ENCODE results near the gene AUH. TPM values are rescaled to one million over a fixed set of nuclear protein-coding genes. Genes with fewer than 3 reads are reported as not detected.

The AUH gene
- total RNA-seq, 4 donors from 2014 or later, result 23.0 to 39.2 (median 25.7) TPM

DNA sequence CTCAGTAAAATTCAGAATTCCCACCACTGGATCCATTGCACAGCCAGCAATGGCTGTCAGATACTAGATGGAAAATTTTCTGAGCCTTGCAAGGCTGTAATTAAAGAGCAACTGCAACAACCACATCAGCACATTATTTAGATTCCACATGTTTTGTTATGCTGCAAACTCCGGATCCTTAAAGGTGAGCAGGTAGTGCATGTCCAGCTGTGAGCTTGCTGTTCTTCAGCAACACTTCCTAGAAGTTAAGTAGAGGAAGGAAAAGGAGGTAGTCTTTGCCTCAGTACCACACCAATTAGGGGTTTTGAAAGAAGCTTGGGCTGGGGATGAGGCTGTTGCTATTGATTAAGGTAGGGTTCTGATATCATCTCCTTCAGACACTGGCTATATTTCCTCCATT is 144.3 kb downstream of the AUH start:
- Histone ChIP-seq H3K4me1 (peaks cover 0 to 14% (median 0%) of the 10 kb centered on the region in 3 donors), H3K27me3 (no peaks in the 10 kb centered on the region), H3K27ac (no peak overlapping the region), H3K4me3 (no peak overlapping the region), H3K36me3 (peaks cover 0 to 33% of the 10 kb centered on the region in 2 donors), H3K9me3 (no peaks in the 10 kb centered on the region)
- ATAC-seq, result no peak
- TF ChIP-seq POLR2AphosphoS5 (IDR thresholded peaks at IDR 0.05) (no peak), POLR2A (IDR thresholded peaks at IDR 0.05) (no peak), EP300 (IDR thresholded peaks at IDR 0.05) (no peak)
- TF ChIP-seq, protein P1, sequence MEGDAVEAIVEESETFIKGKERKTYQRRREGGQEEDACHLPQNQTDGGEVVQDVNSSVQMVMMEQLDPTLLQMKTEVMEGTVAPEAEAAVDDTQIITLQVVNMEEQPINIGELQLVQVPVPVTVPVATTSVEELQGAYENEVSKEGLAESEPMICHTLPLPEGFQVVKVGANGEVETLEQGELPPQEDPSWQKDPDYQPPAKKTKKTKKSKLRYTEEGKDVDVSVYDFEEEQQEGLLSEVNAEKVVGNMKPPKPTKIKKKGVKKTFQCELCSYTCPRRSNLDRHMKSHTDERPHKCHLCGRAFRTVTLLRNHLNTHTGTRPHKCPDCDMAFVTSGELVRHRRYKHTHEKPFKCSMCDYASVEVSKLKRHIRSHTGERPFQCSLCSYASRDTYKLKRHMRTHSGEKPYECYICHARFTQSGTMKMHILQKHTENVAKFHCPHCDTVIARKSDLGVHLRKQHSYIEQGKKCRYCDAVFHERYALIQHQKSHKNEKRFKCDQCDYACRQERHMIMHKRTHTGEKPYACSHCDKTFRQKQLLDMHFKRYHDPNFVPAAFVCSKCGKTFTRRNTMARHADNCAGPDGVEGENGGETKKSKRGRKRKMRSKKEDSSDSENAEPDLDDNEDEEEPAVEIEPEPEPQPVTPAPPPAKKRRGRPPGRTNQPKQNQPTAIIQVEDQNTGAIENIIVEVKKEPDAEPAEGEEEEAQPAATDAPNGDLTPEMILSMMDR (IDR thresholded peaks at IDR 0.05), result no peak
- 100% methylated on average over 1 of the region's 1 CpG; no CpG with 5 or more reads in 1 of the 2 donors for WGBS, 2 donors (ENCODE audit: low coverage in 1 of 2)

DNA sequence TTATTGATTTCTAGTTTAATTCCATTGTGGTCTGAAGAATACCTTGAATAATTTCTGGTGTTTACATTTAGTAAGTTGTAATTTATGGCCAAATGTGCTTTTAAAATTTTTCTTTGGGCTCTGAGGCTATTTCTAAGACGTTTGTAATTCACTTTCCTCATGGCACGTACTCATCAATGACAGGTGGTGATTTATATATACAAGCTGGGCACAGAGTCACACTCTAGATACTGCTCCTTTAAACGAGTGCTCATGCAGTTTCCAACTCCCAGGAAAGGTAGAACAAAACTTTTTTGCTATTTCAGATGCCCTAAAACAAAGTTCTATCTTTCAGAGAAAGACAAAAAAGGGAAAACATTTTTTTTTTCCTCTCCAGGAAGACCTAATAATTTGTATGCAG is 146.9 kb downstream of the AUH start:
- H3K4me3 ChIP-seq, result no peak overlapping the region
- no peaks in the 10 kb centered on the region for H3K9me3 ChIP-seq
- H3K4me1 ChIP-seq, result no peaks in the 10 kb centered on the region
- H3K27ac ChIP-seq, result no peak overlapping the region
- WGBS, 2 donors (ENCODE audit: low coverage in 1 of 2), result 29 to 46% methylated on average over 3 of the region's 3 CpGs
- H3K27me3 ChIP-seq, result no peaks in the 10 kb centered on the region
- ATAC-seq, result no peak
- H3K36me3 ChIP-seq, result peaks cover 0 to 24% of the 10 kb centered on the region in 2 donors
- TF ChIP-seq POLR2AphosphoS5 (IDR thresholded peaks at IDR 0.05), result no peak
- TF ChIP-seq, protein P1 (IDR thresholded peaks at IDR 0.05), result no peak
- no peak for TF ChIP-seq EP300 (IDR thresholded peaks at IDR 0.05)
- no peak for TF ChIP-seq POLR2A (IDR thresholded peaks at IDR 0.05)

DNA sequence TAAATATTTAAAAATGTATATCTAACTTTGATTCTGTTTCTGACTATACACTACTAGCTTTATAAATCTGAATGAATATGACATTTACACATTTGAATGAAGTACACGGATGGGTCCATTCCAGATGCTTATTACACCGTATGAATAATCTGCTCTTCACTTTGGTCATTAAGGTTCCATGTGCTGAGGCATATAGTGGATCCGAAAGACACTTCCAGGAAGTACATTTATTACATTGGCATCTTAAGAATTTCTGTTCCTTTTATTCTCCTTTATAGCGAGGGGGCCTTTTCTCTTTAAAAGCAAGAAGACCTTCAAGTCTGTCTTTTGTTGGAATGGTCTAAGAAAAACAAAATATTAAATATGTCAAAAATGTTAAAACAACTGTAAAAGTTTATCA is 147.6 kb downstream of the AUH start:
- 83 to 86% methylated on average over 4 of the region's 4 CpGs for WGBS, 2 donors (ENCODE audit: low coverage in 1 of 2)
- no peaks in the 10 kb centered on the region for H3K9me3 ChIP-seq
- H3K36me3 ChIP-seq, result peaks cover 0 to 19% of the 10 kb centered on the region in 2 donors
- no peak overlapping the region for H3K4me3 ChIP-seq
- peaks cover 0 to under 1% (median 0%) of the 10 kb centered on the region in 3 donors for H3K4me1 ChIP-seq
- no peak for ATAC-seq
- no peaks in the 10 kb centered on the region for H3K27me3 ChIP-seq
- no peak overlapping the region for H3K27ac ChIP-seq
- no peak for TF ChIP-seq POLR2A (IDR thresholded peaks at IDR 0.05)
- no peak for TF ChIP-seq EP300 (IDR thresholded peaks at IDR 0.05)
- TF ChIP-seq, protein P1 (IDR thresholded peaks at IDR 0.05), result no peak
- TF ChIP-seq POLR2AphosphoS5 (IDR thresholded peaks at IDR 0.05), result no peak

DNA sequence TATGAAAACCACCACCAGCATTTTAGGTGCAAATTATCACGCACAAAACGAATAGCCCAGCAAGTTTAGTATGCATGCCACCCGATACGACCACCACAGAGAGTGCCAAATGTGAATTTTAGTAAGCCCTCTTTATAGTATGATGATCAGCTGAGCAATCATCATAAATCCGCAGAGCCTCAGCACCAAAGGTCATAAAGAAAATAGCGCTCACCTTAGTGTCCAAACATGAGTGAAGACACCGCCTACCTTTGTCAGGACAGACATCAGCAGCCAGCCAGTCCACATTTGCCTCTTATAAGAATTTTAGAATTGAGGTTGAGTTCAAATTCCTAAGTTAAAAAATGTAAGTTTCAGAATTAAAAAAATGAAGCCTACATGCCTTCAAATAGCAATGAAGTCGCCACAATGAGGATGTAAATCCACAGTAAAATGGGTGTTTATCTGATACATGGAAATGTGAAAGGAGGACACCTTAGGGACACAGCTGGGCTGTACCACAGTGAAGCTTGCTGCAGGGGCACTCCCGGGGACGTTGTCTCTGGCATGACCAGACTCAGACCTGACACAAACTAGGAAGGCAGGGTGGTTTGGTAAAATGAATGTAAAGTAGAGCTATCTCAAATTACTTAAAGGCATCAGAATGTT is 149.0 kb downstream of the AUH start:
- WGBS, 2 donors (ENCODE audit: low coverage in 1 of 2), result 87 to 97% methylated on average over 7 to 10 of the region's 10 CpGs

More for the DNA sequence above, 149.0 kb downstream of the AUH start:
- TF ChIP-seq POLR2AphosphoS5 (IDR thresholded peaks at IDR 0.05) (no peak), EP300 (IDR thresholded peaks at IDR 0.05) (no peak), POLR2A (IDR thresholded peaks at IDR 0.05) (no peak)
- TF ChIP-seq, protein P1 (IDR thresholded peaks at IDR 0.05), result no peak
- ATAC-seq, result no peak
- peaks cover 0 to 6% of the 10 kb centered on the region in 2 donors for H3K36me3 ChIP-seq
- H3K9me3 ChIP-seq, result no peaks in the 10 kb centered on the region
- peaks cover 7 to 13% (median 8%) of the 10 kb centered on the region in 3 donors for H3K4me1 ChIP-seq
- peak overlapping the region; percentile 64 to 79 (median 69) for H3K27ac ChIP-seq
- no peaks in the 10 kb centered on the region for H3K27me3 ChIP-seq
- no peak overlapping the region for H3K4me3 ChIP-seq

Data from gastroesophageal sphincter (tissue), 4 donors.